Mesodermal cell (in vitro differentiated cells): ENCODE measurements around the gene DLG3.

Experiments used
- H3K27ac ChIP-seq: 2 replicates; pipeline ENCODE4 v1.7.0; 2013; ENCODE audit warnings: mild to moderate bottlenecking, low read depth, low read length, moderate library complexity; ENCODE audit not compliant: severe bottlenecking
- H3K36me3 ChIP-seq: 2 replicates; pipeline ENCODE4 v1.7.1; 2013; ENCODE audit warnings: mild to moderate bottlenecking, low read length, moderate library complexity; ENCODE audit not compliant: control insufficient read depth, insufficient read depth
- H3K4me1 ChIP-seq: one replicate; pipeline ENCODE4 v1.7.1; 2013; ENCODE audit warnings: mild to moderate bottlenecking, low read length; ENCODE audit not compliant: insufficient read depth, control insufficient read depth, poor library complexity, severe bottlenecking
- H3K4me3 ChIP-seq: 2 replicates; pipeline ENCODE4 v1.7.0; 2013; ENCODE audit warnings: low read length, control low read depth, mild to moderate bottlenecking; ENCODE audit not compliant: insufficient read depth, poor library complexity, severe bottlenecking; ENCODE audit errors: extremely low read depth
- H3K9me3 ChIP-seq: 2 replicates; pipeline ENCODE4 v1.7.1; 2013; ENCODE audit warnings: mild to moderate bottlenecking, low read length, moderate library complexity; ENCODE audit not compliant: control insufficient read depth
- WGBS, 2 experiments: methylation state at CpG; one replicate each; pipeline ENCODE4 v1.1.5; 2013; ENCODE audit warnings: missing lambda C conversion rate in 2 of 2; ENCODE audit not compliant: insufficient coverage in 2 of 2; 5-methylcytosine and 5-hydroxymethylcytosine counted together

DLG3 gene

GRCh38 chrX:70437921-70438665 is 6.5 kb upstream of the DLG3 start:
- no peak overlapping the region for H3K27ac ChIP-seq
- no peak overlapping the region for H3K4me3 ChIP-seq
- H3K4me1 ChIP-seq: peaks cover 15% of the 10 kb centered on the region
- H3K9me3 ChIP-seq: no peaks in the 10 kb centered on the region
- no peaks in the 10 kb centered on the region for H3K36me3 ChIP-seq
- WGBS, 2 experiments: 100% methylated on average over 2 to 3 of the region's 8 CpGs

- H3K27ac ChIP-seq: no peak overlapping the region
- no CpG with 5 or more reads among the region's 1 CpG for WGBS, 2 experiments
- peaks cover 15% of the 10 kb centered on the region for H3K4me1 ChIP-seq
Observed at GRCh38 chrX:70439016-70439415, 5.6 kb upstream of the DLG3 start.

GRCh38 chrX:70442224-70442623 is 2.4 kb upstream of the DLG3 start:
- Histone ChIP-seq H3K27ac (no peak overlapping the region), H3K4me1 (peaks cover 6% of the 10 kb centered on the region), H3K36me3 (no peaks in the 10 kb centered on the region), H3K9me3 (no peaks in the 10 kb centered on the region), H3K4me3 (no peak overlapping the region)
- WGBS, 2 experiments: 68% methylated on average over 3 of the region's 6 CpGs; no CpG with 5 or more reads in 1 of the 2 experiments

More at GRCh38 chrX:70439016-70439415, 5.6 kb upstream of the DLG3 start:
- Histone ChIP-seq H3K4me3 (no peak overlapping the region), H3K9me3 (no peaks in the 10 kb centered on the region), H3K36me3 (no peaks in the 10 kb centered on the region)

- no peaks in the 10 kb centered on the region for H3K4me1 ChIP-seq
- no peaks in the 10 kb centered on the region for H3K36me3 ChIP-seq
- no peaks in the 10 kb centered on the region for H3K9me3 ChIP-seq
- no peak overlapping the region for H3K4me3 ChIP-seq
- H3K27ac ChIP-seq: no peak overlapping the region
- 22 to 32% methylated on average over 7 to 23 of the region's 61 CpGs for WGBS, 2 experiments
Observed at GRCh38 chrX:70444946-70445656, 466 bp downstream of the DLG3 start.

GRCh38 chrX:70445951-70446350 is 1.3 kb downstream of the DLG3 start:
- Histone ChIP-seq H3K9me3 (no peaks in the 10 kb centered on the region), H3K4me1 (no peaks in the 10 kb centered on the region), H3K36me3 (no peaks in the 10 kb centered on the region), H3K27ac (no peak overlapping the region), H3K4me3 (no peak overlapping the region)
- 60 to 92% methylated on average over 1 to 5 of the region's 9 CpGs for WGBS, 2 experiments

- Histone ChIP-seq H3K36me3 (no peaks in the 10 kb centered on the region), H3K27ac (no peak overlapping the region), H3K4me3 (no peak overlapping the region), H3K4me1 (no peaks in the 10 kb centered on the region), H3K9me3 (no peaks in the 10 kb centered on the region)
- 60 to 86% methylated on average over 1 to 7 of the region's 16 CpGs for WGBS, 2 experiments
Observed at GRCh38 chrX:70446380-70447350, 2.0 kb downstream of the DLG3 start.

- WGBS, 2 experiments: 96% methylated on average over 9 of the region's 14 CpGs; no CpG with 5 or more reads in 1 of the 2 experiments
- Histone ChIP-seq H3K9me3 (no peaks in the 10 kb centered on the region), H3K36me3 (no peaks in the 10 kb centered on the region), H3K27ac (no peak overlapping the region), H3K4me1 (no peaks in the 10 kb centered on the region), H3K4me3 (no peak overlapping the region)
Observed at GRCh38 chrX:70449457-70449966, 4.9 kb downstream of the DLG3 start.

GRCh38 chrX:70452143-70452733 is 7.6 kb downstream of the DLG3 start:
- WGBS, 2 experiments: 0% methylated on average over 18 of the region's 39 CpGs; no CpG with 5 or more reads in 1 of the 2 experiments
- Histone ChIP-seq H3K4me1 (no peaks in the 10 kb centered on the region), H3K27ac (no peak overlapping the region), H3K36me3 (no peaks in the 10 kb centered on the region), H3K4me3 (peak overlapping the region; percentile 44), H3K9me3 (no peaks in the 10 kb centered on the region)

GRCh38 chrX:70453024-70453618 is 8.5 kb downstream of the DLG3 start:
- H3K4me3 ChIP-seq: no peak overlapping the region
- no peaks in the 10 kb centered on the region for H3K4me1 ChIP-seq
- H3K27ac ChIP-seq: no peak overlapping the region
- no peaks in the 10 kb centered on the region for H3K9me3 ChIP-seq
- H3K36me3 ChIP-seq: no peaks in the 10 kb centered on the region
- 92 to 94% methylated on average over 2 to 3 of the region's 5 CpGs for WGBS, 2 experiments
